HCT116 (cell line): ENCODE data around the gene ENTPD3. TPM values are rescaled to one million over a fixed set of nuclear protein-coding genes. Genes with fewer than 3 reads are reported as not detected.

Source experiments
- ATAC-seq: fragments of 200-7000 bp; cut with Tn5 transposase; 2 replicates; pipeline ENCODE4 v1.9.1; 2020; ENCODE audit warnings: mild to moderate bottlenecking, moderate library complexity
- BruUV-seq: library from RNA; stranded (reverse); fragments of 400-500 nt; replicated peaks from 2 replicates; lab custom pipeline; 2021; lab: Mats Ljungman, UMichigan
- CTCF ChIA-PET: fragments of 300-600 bp; sonication (Branson Sonifier 250); formaldehyde crosslinking; loops from one replicate; lab custom pipeline; 2021; ENCODE audit warnings: antibody characterized with exemption; lab: Charles Lee
- POLR2A ChIA-PET: fragments of 300-600, 350-600 bp; sonication (Branson Sonifier 250); formaldehyde crosslinking; loops from one replicate; lab custom pipeline; 2021; ENCODE audit warnings: antibody characterized with exemption; lab: Charles Lee
- RAD21 ChIA-PET, 2 experiments: fragments of 300-600 bp; sonication (Branson Sonifier 250); formaldehyde crosslinking; loops; one replicate each; lab custom pipeline; 2023; ENCODE audit warnings: low total read pairs in 2 of 2; ENCODE audit not compliant: uncharacterized antibody in 2 of 2, unreplicated experiment in 2 of 2, low non-redundant PET in 1 of 2; lab: Charles Lee
- DNase-seq: peaks from one replicate; pipeline ENCODE4 v3.0.0-alpha.2; 2010; ENCODE audit warnings: low read depth, low spot score
- H2AFZ ChIP-seq: fragments of 200-600 bp; shearing (Covaris generic), sonication (generic); 2 replicates; pipeline ENCODE4 v1.6.1; 2017; ENCODE audit warnings: low read depth, mixed run types, mixed read lengths, antibody characterized with exemption, low read length; ENCODE audit not compliant: poor library complexity, severe bottlenecking
- H3K27ac ChIP-seq: 2 replicates; pipeline ENCODE4 v1.5.1; 2012; ENCODE audit warnings: low read depth, low read length
- H3K27me3 ChIP-seq: fragments of 200-600 bp; sonication (generic); 2 replicates; pipeline ENCODE4 v1.6.1; 2016; ENCODE audit warnings: mixed run types, low read length, mixed read lengths; ENCODE audit not compliant: insufficient read depth
- H3K36me3 ChIP-seq, 2 experiments: fragments of 200-500 bp in 1 of 2; fragments of 200-600 bp in 1 of 2; sonication (Bioruptor generic) in 1 of 2; sonication (generic) in 1 of 2; 2 replicates each; pipeline versions ENCODE4 v1.5.1 to v1.6.1; 2014 to 2016; ENCODE audit warnings: low read length in 2 of 2, inconsistent platforms in 1 of 2, mixed read lengths in 1 of 2, mixed run types in 1 of 2; ENCODE audit not compliant: insufficient read depth in 2 of 2, control insufficient read depth in 1 of 2
- H3K4me1 ChIP-seq, 2 experiments: fragments of 200-600 bp in 1 of 2; sonication (generic) in 1 of 2; 2 replicates each; pipeline versions ENCODE4 v1.5.1 to v1.6.1; 2012 to 2017; ENCODE audit warnings: low read length in 2 of 2, inconsistent platforms in 1 of 2, mild to moderate bottlenecking in 1 of 2, mixed read lengths in 1 of 2, mixed run types in 1 of 2, moderate library complexity in 1 of 2; ENCODE audit not compliant: insufficient read depth in 2 of 2, control insufficient read depth in 1 of 2
- H3K4me2 ChIP-seq: fragments of 200-600 bp; sonication (generic); 2 replicates; pipeline ENCODE4 v1.6.1; 2017; ENCODE audit warnings: mixed run types, low read length, mixed read lengths
- H3K4me3 ChIP-seq, 2 experiments: fragments of 200-600 bp in 1 of 2; sonication (generic) in 1 of 2; replicated peaks in 1 of 2; 2 replicates each; pipeline ENCODE4 v1.5.1; 2011 to 2016; ENCODE audit warnings: low read length in 2 of 2, control low read depth in 1 of 2, low read depth in 1 of 2, mild to moderate bottlenecking in 1 of 2, mixed read lengths in 1 of 2, mixed run types in 1 of 2
- H3K79me2 ChIP-seq: fragments of 200-600 bp; sonication (generic); 2 replicates; pipeline ENCODE4 v1.6.1; 2017; ENCODE audit warnings: mild to moderate bottlenecking, mixed run types, low read length, moderate library complexity, mixed read lengths; ENCODE audit not compliant: insufficient read depth
- H3K9ac ChIP-seq: fragments of 200-600 bp; sonication (generic); 2 replicates; pipeline ENCODE4 v1.6.1; 2016; ENCODE audit warnings: low read length, mixed read lengths
- H3K9me2 ChIP-seq: fragments of 200-600 bp; sonication (generic), shearing (Covaris generic); 2 replicates; pipeline ENCODE4 v1.6.1; 2017; ENCODE audit warnings: mixed run types, mild to moderate bottlenecking, moderate library complexity; ENCODE audit not compliant: insufficient read depth
- H3K9me3 ChIP-seq, 2 experiments: fragments of 200-500 bp in 1 of 2; fragments of 200-600 bp in 1 of 2; sonication (Bioruptor generic) in 1 of 2; sonication (generic) in 1 of 2; 2 replicates each; pipeline ENCODE4 v1.6.1; 2014 to 2017; ENCODE audit warnings: low read length in 2 of 2, mixed read lengths in 2 of 2, inconsistent platforms in 1 of 2, low read depth in 1 of 2, mild to moderate bottlenecking in 1 of 2, mixed run types in 1 of 2, moderate library complexity in 1 of 2; ENCODE audit not compliant: control insufficient read depth in 1 of 2, insufficient read depth in 1 of 2
- H4K20me1 ChIP-seq: fragments of 200-600 bp; sonication (generic), shearing (Covaris generic); 2 replicates; pipeline ENCODE4 v1.6.1; 2017; ENCODE audit warnings: mixed run types, mild to moderate bottlenecking, moderate library complexity; ENCODE audit not compliant: insufficient read depth
- CBX3 ChIP-seq: IDR thresholded peaks from 2 replicates; pipeline ENCODE4 v1.6.1; 2012; ENCODE audit warnings: low read depth
- CEBPB ChIP-seq: IDR thresholded peaks from 2 replicates; pipeline ENCODE4 v1.6.1; 2012; ENCODE audit warnings: low read depth
- FOSL1 ChIP-seq: IDR thresholded peaks from 2 replicates; pipeline ENCODE4 v1.6.1; 2012; ENCODE audit warnings: low read depth
- SIN3A ChIP-seq: IDR thresholded peaks from 2 replicates; pipeline ENCODE4 v1.6.1; 2012; ENCODE audit warnings: low read depth
- intact Hi-C: fragments of 100-400 bp; cut with micrococcal nuclease; formaldehyde crosslinking; loops from 2 replicates; pipeline ENCODE4 v1.10.0; 2022
- total RNA-seq: library from RNA; stranded (reverse); gene quantifications from one replicate; pipeline ENCODE4 v1.2.1, GENCODE V29; 2021; ENCODE audit not compliant: unreplicated experiment

Gene ENTPD3
- total RNA-seq, 1 experiment from 2014 or later: not detected

GRCh38 chr3:40477666-40478065, 90.7 kb downstream of the ENTPD3 start:
- H3K4me3 ChIP-seq: peak overlapping the region; percentile 79 to 85
- peaks cover 7 to 12% of the 10 kb centered on the region in 2 experiments; a peak in 3 of 4 replicates for H3K4me1 ChIP-seq
- H3K79me2 ChIP-seq: no peaks in the 10 kb centered on the region
- H2AFZ ChIP-seq: peak overlapping the region; percentile 94
- ChIA-PET CTCF (no interaction called here), POLR2A (interaction anchor here (1.2 to 1.5 kb wide), 3 partner anchors 14 to 28 kb away, joined by 4 to 9 read pairs (median 7); partner anchors contain the start of genes RPL14 and ZNF620), RAD21 (no interaction called here)
- peak overlapping the region; percentile 81 for H3K9ac ChIP-seq
- no peaks in the 10 kb centered on the region for H4K20me1 ChIP-seq
- no peaks in the 10 kb centered on the region for H3K27me3 ChIP-seq
- intact Hi-C loops: loop anchor here (2.0 kb wide), 1 partner anchor 27 kb away; no protein-coding TSS in a partner anchor
- DNase-seq: no peak
- H3K27ac ChIP-seq: peak overlapping the region; percentile 15; the same call in 1 of the 2 replicates
- H3K4me2 ChIP-seq: peak overlapping the region; percentile 76
- no peaks in the 10 kb centered on the region for H3K9me3 ChIP-seq
- ATAC-seq: peak; percentile 30
- no TSS peak for BruUV-seq
- no peaks in the 10 kb centered on the region for H3K9me2 ChIP-seq
- no peaks in the 10 kb centered on the region for H3K36me3 ChIP-seq
- no peak for TF ChIP-seq FOSL1
- 0 out of 2 replicates have a peak, but pooled peaks have one; percentile 16 for TF ChIP-seq CBX3
- TF ChIP-seq CEBPB: no peak
- TF ChIP-seq SIN3A: no peak

Other genes with a start within 250 kb of the ENTPD3 start
- gene EIF1B, start 77.5 kb upstream of the ENTPD3 start, total RNA-seq: 33.6 TPM
- gene RPL14, start 70.2 kb downstream of the ENTPD3 start, total RNA-seq: 2,938 TPM
- 7.3 TPM for gene ZNF619, start 89.9 kb downstream of the ENTPD3 start, total RNA-seq
- 10.2 TPM for gene ZNF620, start 118.9 kb downstream of the ENTPD3 start, total RNA-seq
- gene ZNF621, start 137.8 kb downstream of the ENTPD3 start, total RNA-seq: 23.5 TPM